Stimulated activated CD8-positive, alpha-beta memory T cell treated with anti-CD3 and anti-CD28 coated beads, Interleukin-12 subunit alpha, Interleukin-12 subunit beta, amount 100 ng/mL, for 1 hour (primary cell): ENCODE measurements around the gene GOLGA1.

Experiments used
- DNase-seq: peaks from one replicate; pipeline ENCODE4 v3.0.0-alpha.2; 2020; ENCODE audit warnings: low read depth

Gene GOLGA1

GRCh38 chr9:124835026-124835557 lies 105.8 kb downstream of the GOLGA1 start:
- no peak for DNase-seq

- DNase-seq = no peak
Measured at GRCh38 chr9:124834591-124834990, 106.3 kb downstream of the GOLGA1 start.

- DNase-seq = no peak
Measured at GRCh38 chr9:124831642-124832364, 109.1 kb downstream of the GOLGA1 start.

GRCh38 chr9:124830593-124830992 lies 110.3 kb downstream of the GOLGA1 start:
- no peak for DNase-seq

- no peak for DNase-seq
Measured at GRCh38 chr9:124829334-124829669, 111.6 kb downstream of the GOLGA1 start.

GRCh38 chr9:124828489-124829333 lies 112.2 kb downstream of the GOLGA1 start:
- no peak for DNase-seq
